Spinal cord (tissue), 10 donors: Measurements from ENCODE around the gene TBX19. TPM values are rescaled to one million over a fixed set of nuclear protein-coding genes. Genes with fewer than 3 reads are reported as not detected.

Source experiments
- DNase-seq, 6 donors: peaks; one replicate each; pipeline versions ENCODE4 v3.0.0 to v3.0.0-alpha.2; 2013 to 2015; ENCODE audit warnings: low spot score in 6 of 6, low read depth in 4 of 6
- H3K27ac ChIP-seq: one replicate; pipeline ENCODE4 v1.5.1; 2013; ENCODE audit warnings: low read depth, low read length, control low read depth
- H3K27me3 ChIP-seq: one replicate; pipeline ENCODE4 v1.6.1; 2013; ENCODE audit warnings: low read length; ENCODE audit not compliant: control insufficient read depth, insufficient read depth
- H3K36me3 ChIP-seq: one replicate; pipeline ENCODE4 v1.6.1; 2013; ENCODE audit warnings: low read length; ENCODE audit not compliant: control insufficient read depth, insufficient read depth
- H3K4me1 ChIP-seq: one replicate; pipeline ENCODE4 v1.6.1; 2013; ENCODE audit warnings: low read length; ENCODE audit not compliant: control insufficient read depth, insufficient read depth
- H3K4me3 ChIP-seq: one replicate; pipeline ENCODE4 v1.5.1; 2013; ENCODE audit warnings: low read depth, low read length, control low read depth
- H3K9me3 ChIP-seq: one replicate; pipeline ENCODE4 v1.6.1; 2013; ENCODE audit warnings: low read length; ENCODE audit not compliant: control insufficient read depth, insufficient read depth
- WGBS: methylation state at CpG from one replicate; pipeline ENCODE4 v1.1.5; 2013; ENCODE audit warnings: missing lambda C conversion rate; ENCODE audit not compliant: insufficient coverage; 5-methylcytosine and 5-hydroxymethylcytosine counted together
- polyA plus RNA-seq, 2 donors: library from polyadenylated mRNA; unstranded; fragments of 120-200 nt; gene quantifications; one replicate each; pipeline ENCODE4 v1.2.1, GENCODE V29; 2013; ENCODE audit not compliant: insufficient read length in 2 of 2
- total RNA-seq, 2 donors: library from RNA; depleted of rRNA in 1 of 2; stranded (reverse); fragments of 120-200 nt in 1 of 2; fragments of >200 nt in 1 of 2; gene quantifications; one replicate each; pipeline versions ENCODE4 v1.2.3 to v1.2.4, GENCODE V29; 2013 to 2014
- donor health status: healthy.

The TBX19 gene
- total and polyA plus RNA-seq, 4 donors = 0.50 to 2.0 (median 1.3) TPM

DNA sequence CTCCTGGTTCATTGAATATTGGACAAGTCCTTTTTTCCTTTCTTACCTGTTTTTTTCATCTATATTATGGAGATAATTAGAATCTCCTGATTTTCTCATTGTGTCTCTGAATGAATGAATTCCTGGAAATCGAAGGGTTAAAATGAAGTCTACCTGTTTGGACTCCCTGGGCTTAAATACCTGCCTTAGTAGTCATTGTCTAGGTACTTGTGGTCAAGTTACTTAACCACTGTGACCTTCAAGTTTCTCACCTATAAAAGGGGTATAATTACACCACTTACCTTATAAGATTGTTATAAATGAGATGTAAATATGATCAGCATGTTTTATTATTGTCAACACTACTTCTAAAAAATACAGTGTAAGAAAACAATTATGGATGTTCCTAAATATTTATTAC, 9.0 kb upstream of the TBX19 start:
- Histone ChIP-seq H3K27ac (no peak overlapping the region), H3K27me3 (no peaks in the 10 kb centered on the region), H3K4me3 (no peak overlapping the region), H3K36me3 (no peaks in the 10 kb centered on the region), H3K9me3 (no peaks in the 10 kb centered on the region), H3K4me1 (no peaks in the 10 kb centered on the region)
- WGBS = no CpG with 5 or more reads among the region's 1 CpG
- no peak for DNase-seq

DNA sequence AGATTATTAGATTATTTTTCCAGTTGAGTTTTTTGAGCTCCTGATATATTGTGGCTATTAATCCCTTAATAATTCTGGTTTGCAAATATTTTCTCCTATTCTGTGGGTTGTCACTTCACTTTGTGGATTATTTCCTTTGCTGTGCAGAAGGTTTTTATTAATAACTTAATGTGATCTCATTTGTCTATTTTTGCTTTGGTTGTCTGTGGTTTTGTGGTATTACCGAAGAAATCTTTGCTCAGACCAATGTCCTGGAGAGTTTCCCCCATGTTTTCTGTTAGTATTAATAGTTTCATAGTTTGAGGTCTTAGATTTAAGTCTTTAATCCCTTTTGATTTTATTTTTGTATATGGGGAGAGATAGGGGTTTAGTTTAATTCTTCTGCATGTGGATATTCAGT, 7.1 kb upstream of the TBX19 start:
- no peaks in the 10 kb centered on the region for H3K27me3 ChIP-seq
- H3K4me3 ChIP-seq = no peak overlapping the region
- no peaks in the 10 kb centered on the region for H3K4me1 ChIP-seq
- WGBS = 88% methylated on average over 1 of the region's 1 CpG
- no peaks in the 10 kb centered on the region for H3K9me3 ChIP-seq
- no peak overlapping the region for H3K27ac ChIP-seq
- H3K36me3 ChIP-seq = no peaks in the 10 kb centered on the region
- DNase-seq = no peak

DNA sequence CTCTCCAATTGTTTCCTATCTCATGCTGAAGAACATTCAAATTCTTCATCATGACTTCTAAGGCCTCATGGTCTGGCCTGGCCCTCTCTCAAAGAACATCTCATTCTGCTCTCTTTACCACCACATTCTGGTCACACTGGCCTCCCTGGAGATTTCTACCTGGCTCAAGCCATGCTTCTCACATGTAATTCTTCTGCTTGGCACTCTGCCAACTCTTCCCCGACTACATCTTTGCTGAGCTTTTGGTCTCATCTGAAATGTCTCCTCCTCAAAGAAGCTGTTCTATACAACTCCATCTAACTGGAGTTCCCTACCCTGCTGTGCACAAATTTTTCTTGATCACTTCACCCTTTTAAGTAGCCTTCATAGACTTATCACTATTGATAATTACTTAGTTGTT, 1.4 kb upstream of the TBX19 start:
- H3K27me3 ChIP-seq = no peaks in the 10 kb centered on the region
- H3K36me3 ChIP-seq = no peaks in the 10 kb centered on the region
- 54% methylated on average over 1 of the region's 1 CpG for WGBS
- no peak overlapping the region for H3K4me3 ChIP-seq
- H3K4me1 ChIP-seq = no peaks in the 10 kb centered on the region
- DNase-seq = no peak
- no peak overlapping the region for H3K27ac ChIP-seq
- no peaks in the 10 kb centered on the region for H3K9me3 ChIP-seq

DNA sequence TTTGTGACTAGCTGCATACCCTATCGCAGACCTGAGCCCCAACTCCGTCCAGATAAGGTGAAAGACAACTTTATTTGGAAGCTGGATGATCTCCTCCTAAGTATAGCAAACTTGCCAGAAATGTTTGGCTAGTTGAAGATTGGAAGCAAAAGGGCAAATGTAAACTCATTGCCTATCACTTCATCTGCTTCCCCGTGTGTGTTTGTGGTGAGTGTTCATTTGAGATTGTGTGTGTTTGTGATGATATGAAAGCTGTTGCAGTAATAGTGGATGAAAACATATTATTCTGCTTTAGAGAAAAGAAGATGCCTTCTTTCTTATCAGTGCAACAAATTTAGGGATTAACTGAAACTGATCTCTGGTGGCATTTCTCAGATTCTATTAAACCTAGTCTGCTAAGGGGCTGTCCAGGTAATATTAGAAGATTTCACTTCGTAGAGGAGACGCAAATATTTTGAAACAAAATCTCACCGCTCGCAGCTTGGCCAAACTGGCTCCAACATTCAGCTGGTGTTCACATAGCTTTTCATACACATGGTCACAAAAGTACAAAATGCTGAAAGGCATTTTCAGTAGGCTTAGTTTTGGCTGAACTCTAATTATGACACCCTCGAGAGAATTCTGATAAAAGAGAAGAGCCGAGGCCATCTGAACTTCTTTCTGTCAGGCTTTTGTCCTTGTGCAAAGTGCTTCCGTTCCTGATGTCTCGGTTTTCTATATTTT, 1.1 kb downstream of the TBX19 start:
- Histone ChIP-seq H3K27me3 (no peaks in the 10 kb centered on the region), H3K27ac (no peak overlapping the region), H3K4me1 (no peaks in the 10 kb centered on the region), H3K4me3 (no peak overlapping the region), H3K36me3 (no peaks in the 10 kb centered on the region), H3K9me3 (no peaks in the 10 kb centered on the region)
- 82% methylated on average over 5 of the region's 11 CpGs for WGBS
- no peak for DNase-seq

DNA sequence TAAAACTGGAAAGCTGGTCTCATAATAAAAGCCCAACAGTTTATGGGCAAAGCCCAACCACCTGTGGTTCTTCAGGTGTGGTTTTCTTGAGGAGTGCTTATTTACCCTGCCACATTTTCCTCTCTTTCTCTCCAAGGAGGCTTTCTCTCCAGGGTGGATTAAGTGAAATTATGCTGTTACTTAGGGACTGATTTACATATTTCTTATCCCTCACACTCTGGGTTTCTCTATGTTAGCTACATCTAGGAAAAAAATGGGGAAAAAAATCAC, 4.8 kb downstream of the TBX19 start:
- Histone ChIP-seq H3K36me3 (no peaks in the 10 kb centered on the region), H3K9me3 (no peaks in the 10 kb centered on the region), H3K4me3 (no peak overlapping the region), H3K27ac (no peak overlapping the region), H3K4me1 (no peaks in the 10 kb centered on the region), H3K27me3 (no peaks in the 10 kb centered on the region)
- DNase-seq = no peak

DNA sequence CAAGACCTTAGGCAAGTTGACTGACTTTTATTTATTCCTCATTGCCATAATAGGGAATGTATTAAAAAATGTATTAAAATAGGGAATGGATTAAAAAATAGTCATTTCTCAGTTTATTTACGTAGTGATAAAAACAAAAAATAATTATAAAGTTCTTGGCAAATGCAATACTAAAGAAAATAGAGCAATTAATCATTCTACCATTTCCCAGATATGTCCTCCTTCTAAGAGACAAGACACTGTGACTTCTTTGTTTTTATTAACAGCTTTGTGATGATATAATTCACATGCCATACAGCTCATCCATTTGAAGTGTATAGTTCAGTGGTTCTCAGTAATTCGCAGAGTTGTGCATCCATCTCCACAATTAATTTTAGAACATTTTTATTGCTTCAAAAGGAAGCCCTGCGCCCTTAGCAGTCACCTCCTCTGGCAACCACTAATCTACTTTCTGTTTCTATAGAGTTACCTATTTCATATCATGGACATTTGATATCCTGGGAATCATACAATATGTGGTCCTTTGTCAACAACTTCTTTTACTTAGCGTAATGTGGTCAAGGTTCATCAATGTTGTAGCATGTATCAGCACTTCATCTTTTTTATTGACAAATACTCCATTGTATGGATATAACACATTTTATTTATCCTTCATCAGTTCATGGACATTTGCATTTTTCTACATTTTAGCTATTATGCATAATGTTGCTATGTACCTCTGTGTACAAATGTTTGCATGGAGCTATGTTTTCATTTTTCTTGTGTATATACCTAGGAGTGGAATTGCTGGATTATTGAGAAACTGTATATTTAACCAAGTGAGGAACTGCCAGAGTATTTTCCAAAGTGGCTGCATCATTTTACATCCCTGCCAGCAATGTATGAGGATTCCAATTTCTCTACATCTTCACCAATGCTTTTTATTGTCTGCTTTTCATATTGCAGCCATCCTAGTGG, 5.6 kb downstream of the TBX19 start:
- DNase-seq = no peak
- Histone ChIP-seq H3K36me3 (no peaks in the 10 kb centered on the region), H3K9me3 (no peaks in the 10 kb centered on the region), H3K27me3 (no peaks in the 10 kb centered on the region), H3K27ac (no peak overlapping the region), H3K4me3 (no peak overlapping the region), H3K4me1 (no peaks in the 10 kb centered on the region)
- WGBS = 80% methylated on average over 1 of the region's 4 CpGs

DNA sequence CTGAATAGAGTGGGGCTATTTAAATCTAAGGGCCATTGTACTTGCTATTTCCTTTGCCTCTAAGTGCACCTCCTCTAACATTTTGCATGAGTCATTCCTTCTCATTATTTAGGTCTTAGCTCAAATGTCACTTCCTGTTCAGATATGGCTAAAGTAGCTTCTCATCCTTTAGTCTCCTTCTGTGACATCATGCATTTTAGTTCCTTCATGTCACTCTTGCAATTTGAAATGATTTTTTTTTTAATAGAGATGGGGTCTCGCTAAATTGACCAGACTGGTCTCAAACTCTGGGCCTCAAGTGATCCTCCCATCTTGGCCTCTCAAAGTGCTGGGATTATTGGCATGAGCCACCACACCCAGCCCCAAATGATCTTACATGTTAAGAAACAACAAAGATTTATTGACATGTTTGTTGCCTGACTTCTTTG, 6.6 kb downstream of the TBX19 start:
- Histone ChIP-seq H3K4me1 (no peaks in the 10 kb centered on the region), H3K9me3 (no peaks in the 10 kb centered on the region), H3K4me3 (no peak overlapping the region), H3K27ac (no peak overlapping the region), H3K27me3 (no peaks in the 10 kb centered on the region), H3K36me3 (no peaks in the 10 kb centered on the region)
- DNase-seq = no peak
- no CpG with 5 or more reads among the region's 1 CpG for WGBS

DNA sequence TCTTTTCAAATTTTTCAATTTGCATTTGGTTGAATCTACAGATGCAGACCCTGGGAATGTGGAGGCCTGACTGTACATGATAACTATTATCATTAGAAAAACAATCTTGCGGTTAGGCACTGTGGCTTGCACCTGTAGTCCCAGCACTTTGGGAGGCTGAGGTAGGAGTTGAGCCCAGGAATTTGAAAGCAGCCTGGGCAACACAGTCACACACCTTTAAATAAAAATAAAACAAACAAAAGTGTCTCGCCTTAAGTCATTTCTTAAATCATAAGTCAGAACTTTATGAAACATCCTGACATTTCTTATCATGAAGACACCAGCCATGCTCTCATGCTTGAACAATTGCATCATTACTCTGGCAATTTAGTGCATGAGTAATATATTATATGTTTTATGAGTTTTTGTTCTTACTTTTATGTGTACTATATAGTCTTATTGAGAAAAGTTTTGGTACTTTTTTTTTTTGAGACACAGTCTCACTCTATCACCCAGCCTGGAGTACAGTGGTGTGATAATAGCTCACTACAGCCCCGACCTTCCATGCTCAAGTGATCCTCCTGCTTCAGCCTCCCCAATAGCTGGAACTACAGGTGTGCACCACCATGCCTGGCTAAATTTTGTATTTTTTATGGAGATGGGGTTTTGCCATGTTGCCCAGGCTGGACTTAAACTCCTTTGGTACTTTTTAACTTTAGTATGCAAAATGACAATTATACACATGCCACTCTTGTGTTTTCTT, 7.8 kb downstream of the TBX19 start:
- Histone ChIP-seq H3K4me3 (no peak overlapping the region), H3K27me3 (no peaks in the 10 kb centered on the region), H3K36me3 (no peaks in the 10 kb centered on the region), H3K4me1 (no peaks in the 10 kb centered on the region), H3K9me3 (no peaks in the 10 kb centered on the region), H3K27ac (no peak overlapping the region)
- DNase-seq = no peak
- WGBS = 100% methylated on average over 2 of the region's 3 CpGs

DNA sequence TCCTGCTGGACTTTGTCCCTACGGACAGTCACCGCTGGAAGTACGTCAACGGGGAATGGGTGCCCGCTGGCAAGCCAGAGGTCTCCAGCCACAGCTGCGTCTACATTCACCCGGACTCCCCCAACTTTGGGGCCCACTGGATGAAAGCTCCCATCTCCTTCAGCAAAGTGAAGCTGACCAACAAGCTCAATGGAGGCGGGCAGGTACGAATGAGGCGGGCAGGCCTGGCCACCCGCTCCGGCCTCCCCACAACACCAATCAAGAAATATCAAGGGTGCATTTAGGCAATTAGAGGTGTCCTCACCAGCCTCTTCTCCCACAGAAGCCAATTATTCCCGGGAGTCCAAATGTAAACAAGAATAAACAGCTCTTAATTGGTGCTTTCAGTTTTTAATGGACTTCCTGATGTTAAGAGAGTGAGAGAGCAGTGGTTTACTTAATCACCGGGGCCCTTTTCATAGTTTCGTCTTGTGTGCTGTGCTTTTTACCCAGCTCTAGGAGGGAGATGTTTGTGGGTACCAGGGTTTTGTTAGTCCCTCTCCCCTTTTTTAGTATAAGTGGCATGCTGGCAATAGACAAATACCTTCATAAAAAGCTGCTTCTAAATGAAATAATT, 10.7 kb downstream of the TBX19 start:
- Histone ChIP-seq H3K9me3 (no peaks in the 10 kb centered on the region), H3K4me3 (no peak overlapping the region), H3K27ac (no peak overlapping the region), H3K27me3 (no peaks in the 10 kb centered on the region), H3K36me3 (no peaks in the 10 kb centered on the region), H3K4me1 (no peaks in the 10 kb centered on the region)
- DNase-seq = peak in 1 of 6 donors; percentile 62
- whole genome bisulfite sequencing = 95% methylated on average over 7 of the region's 15 CpGs
